ENCODE data around the gene A3GALT2. TPM values are rescaled to one million over a fixed set of nuclear protein-coding genes. Genes with fewer than 3 reads are reported as not detected.

Gene A3GALT2
- total and polyA plus RNA-seq, 2 donors (not counting 1 experiment from before 2014, with no cell fraction given): not detected

GRCh38 chr1:33334081-33334552 is 13.2 kb upstream of the A3GALT2 start:
- no peak for ATAC-seq (ENCODE audit: low read depth)
- Histone ChIP-seq H4K20me1 (ENCODE audit: control insufficient read depth, insufficient read depth, low read length, poor library complexity, severe bottlenecking) (peaks cover 54% of the 10 kb centered on the region), H3K9me3 (ENCODE audit: control extremely low read depth in 1 of 3, control insufficient read depth in 2 of 3, insufficient read depth in 1 of 3, low read length in 2 of 3) (no peaks in the 10 kb centered on the region), H3K4me1 (ENCODE audit: control insufficient read depth in 2 of 2, insufficient read depth in 2 of 2, low read length in 2 of 2) (peaks cover under 1 to 7% of the 10 kb centered on the region in 2 donors), H3K36me3 (replicated peaks in 1 of 2; ENCODE audit: control extremely low read depth in 1 of 2, control insufficient read depth in 1 of 2, extremely low read depth in 1 of 2, insufficient read depth in 2 of 2, low read length in 1 of 2) (peaks cover 2 to 50% of the 10 kb centered on the region in 2 experiments), H3K27ac (ENCODE audit: low read length in 2 of 2) (no peak overlapping the region), H2AFZ (ENCODE audit: insufficient read depth, low read depth, low read length, poor library complexity, severe bottlenecking) (no peak overlapping the region), H3K4me3 (ENCODE audit: control extremely low read depth in 1 of 5, extremely low read depth in 1 of 5, insufficient read depth in 1 of 5, low read depth in 2 of 5, low read length in 4 of 5) (no peak overlapping the region), H3K27me3 (replicated peaks in 1 of 4; ENCODE audit: control extremely low read depth in 1 of 4, control insufficient read depth in 3 of 4, insufficient read depth in 4 of 4, low read length in 3 of 4) (no peaks in the 10 kb centered on the region), H3K4me2 (replicated peaks; ENCODE audit: low read depth, low read length, poor library complexity, severe bottlenecking) (no peak overlapping the region), H3K79me2 (ENCODE audit: control insufficient read depth, insufficient read depth, low read length) (peaks cover 20% of the 10 kb centered on the region), H3K9ac (ENCODE audit: low read length) (no peak overlapping the region)
- TF ChIP-seq EZH2 (IDR thresholded peaks at IDR 0.05; ENCODE audit: borderline replicate concordance, insufficient read depth, low read depth, low read length, poor library complexity, severe bottlenecking): no peak
- TF ChIP-seq CTCF (IDR thresholded peaks at IDR 0.05): no peak
- Mint-ChIP-seq H3K27ac (no peak overlapping the region), H3K4me1 (peaks cover 5% of the 10 kb centered on the region), H3K9me3 (ENCODE audit: insufficient read depth) (no peaks in the 10 kb centered on the region), H3K4me3 (no peak overlapping the region), H3K27me3 (no peaks in the 10 kb centered on the region)
- ChIA-PET POLR2A (no interaction called here), CTCF (no interaction called here)
- DNase-seq: no peak
- WGBS (ENCODE audit: insufficient coverage): 93% methylated on average over 17 of the region's 17 CpGs
- intact Hi-C loops (cut with micrococcal nuclease): no loop called here

- Histone ChIP-seq H2AFZ (ENCODE audit: insufficient read depth, low read depth, low read length, poor library complexity, severe bottlenecking) (no peak overlapping the region), H3K9me3 (ENCODE audit: control extremely low read depth in 1 of 3, control insufficient read depth in 2 of 3, insufficient read depth in 1 of 3, low read length in 2 of 3) (no peaks in the 10 kb centered on the region), H3K27me3 (replicated peaks in 1 of 4; ENCODE audit: control extremely low read depth in 1 of 4, control insufficient read depth in 3 of 4, insufficient read depth in 4 of 4, low read length in 3 of 4) (no peaks in the 10 kb centered on the region), H4K20me1 (ENCODE audit: control insufficient read depth, insufficient read depth, low read length, poor library complexity, severe bottlenecking) (peaks cover 42% of the 10 kb centered on the region), H3K36me3 (replicated peaks in 1 of 2; ENCODE audit: control extremely low read depth in 1 of 2, control insufficient read depth in 1 of 2, extremely low read depth in 1 of 2, insufficient read depth in 2 of 2, low read length in 1 of 2) (peaks cover 4 to 62% of the 10 kb centered on the region in 2 experiments), H3K9ac (ENCODE audit: low read length) (no peak overlapping the region), H3K4me2 (replicated peaks; ENCODE audit: low read depth, low read length, poor library complexity, severe bottlenecking) (no peak overlapping the region), H3K27ac (ENCODE audit: low read length in 2 of 2) (no peak overlapping the region), H3K4me3 (ENCODE audit: control extremely low read depth in 1 of 5, extremely low read depth in 1 of 5, insufficient read depth in 1 of 5, low read depth in 2 of 5, low read length in 4 of 5) (no peak overlapping the region), H3K4me1 (ENCODE audit: control insufficient read depth in 2 of 2, insufficient read depth in 2 of 2, low read length in 2 of 2) (peaks cover 0 to 7% of the 10 kb centered on the region in 2 donors), H3K79me2 (ENCODE audit: control insufficient read depth, insufficient read depth, low read length) (peaks cover 7% of the 10 kb centered on the region)
- no peaks in the 10 kb centered on the region for H3K9me3 Mint-ChIP-seq (ENCODE audit: insufficient read depth)
- H3K4me1 Mint-ChIP-seq: peaks cover 5% of the 10 kb centered on the region
- no peak overlapping the region for H3K4me3 Mint-ChIP-seq
- intact Hi-C loops (cut with micrococcal nuclease): no loop called here
- TF ChIP-seq CTCF (IDR thresholded peaks at IDR 0.05): no peak
- TF ChIP-seq EZH2 (IDR thresholded peaks at IDR 0.05; ENCODE audit: borderline replicate concordance, insufficient read depth, low read depth, low read length, poor library complexity, severe bottlenecking): no peak
- DNase-seq (no peak), ATAC-seq (ENCODE audit: low read depth) (no peak)
- POLR2A ChIA-PET: no interaction called here
- CTCF ChIA-PET: no interaction called here
- 97% methylated on average over 5 of the region's 5 CpGs for WGBS (ENCODE audit: insufficient coverage)
- no peaks in the 10 kb centered on the region for H3K27me3 Mint-ChIP-seq
- H3K27ac Mint-ChIP-seq: no peak overlapping the region
These were observed 12.0 kb upstream of the A3GALT2 start for GRCh38 chr1:33332881-33333280.
